Measurements from ENCODE around the gene OR8G1.

Gene OR8G1

DNA sequence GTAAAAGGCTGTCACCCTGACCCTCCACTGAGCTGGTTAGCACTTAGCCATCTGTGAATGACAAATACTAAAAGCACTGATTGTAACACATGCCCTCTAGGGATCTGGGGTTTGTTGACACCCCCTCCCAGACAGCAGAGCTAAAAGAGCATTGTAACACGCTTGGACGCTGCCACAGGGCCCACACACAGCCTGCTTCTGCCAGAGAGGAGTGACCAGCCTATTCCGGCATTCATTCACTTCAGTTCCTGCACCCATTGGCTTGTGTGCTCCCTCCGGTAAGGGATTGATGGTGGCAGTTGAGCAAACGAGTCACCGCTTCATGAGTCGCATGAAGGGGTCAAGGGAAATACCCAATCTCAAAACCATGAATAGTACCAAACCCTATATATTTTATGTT lies 42.0 kb upstream of the OR8G1 start:
- Histone ChIP-seq H3K27ac (no peak overlapping the region), H3K36me3 (replicated peaks) (no peaks in the 10 kb centered on the region), H3K27me3 (replicated peaks) (no peaks in the 10 kb centered on the region), H3K4me3 (ENCODE audit: low read depth, low read length) (no peak overlapping the region)
- no peak for TF ChIP-seq CTCF (IDR thresholded peaks at IDR 0.05; ENCODE audit: low read depth, low read length, missing control alignments)
- in situ Hi-C loops (cut with HindIII; ENCODE audit: low pct_ligation_motif_present, low sequenced_read_pairs): no loop called here
- no peak for DNase-seq

- no peak overlapping the region for H3K4me3 ChIP-seq (ENCODE audit: low read depth, low read length)
- DNase-seq: no peak
Observed at GRCh38 chr11:124199702-124200101, 41.2 kb upstream of the OR8G1 start.

DNA sequence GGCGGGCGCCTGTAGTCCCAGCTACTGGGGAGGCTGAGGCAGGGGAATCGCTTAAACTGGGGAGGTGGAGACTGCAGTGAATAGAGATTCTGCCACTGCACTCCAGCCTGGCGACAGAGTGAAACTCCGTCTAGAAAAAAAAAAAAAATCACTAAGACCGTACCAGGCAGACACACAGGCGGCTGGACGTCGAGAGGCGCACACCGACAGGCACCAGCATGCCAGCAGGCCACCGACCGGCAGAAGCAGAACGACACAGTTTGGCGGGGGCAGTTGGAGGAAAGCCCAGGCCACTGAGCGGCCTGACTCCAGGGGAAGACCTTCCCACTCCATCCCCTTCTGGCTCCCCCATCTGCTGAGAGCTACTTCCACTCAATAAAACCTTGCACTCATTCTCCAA lies 40.2 kb upstream of the OR8G1 start:
- no peaks in the 10 kb centered on the region for H3K36me3 ChIP-seq (replicated peaks)
- TF ChIP-seq CTCF (IDR thresholded peaks at IDR 0.05; ENCODE audit: low read depth, low read length, missing control alignments): no peak
- in situ Hi-C loops (cut with HindIII; ENCODE audit: low pct_ligation_motif_present, low sequenced_read_pairs): no loop called here
- no peak overlapping the region for H3K27ac ChIP-seq
- no peaks in the 10 kb centered on the region for H3K27me3 ChIP-seq (replicated peaks)
- DNase-seq: no peak
- no peak overlapping the region for H3K4me3 ChIP-seq (ENCODE audit: low read depth, low read length)

More at GRCh38 chr11:124199702-124200101, 41.2 kb upstream of the OR8G1 start:
- no peaks in the 10 kb centered on the region for H3K36me3 ChIP-seq (replicated peaks)
- in situ Hi-C loops (cut with HindIII; ENCODE audit: low pct_ligation_motif_present, low sequenced_read_pairs): no loop called here
- no peak overlapping the region for H3K27ac ChIP-seq
- H3K27me3 ChIP-seq (replicated peaks): no peaks in the 10 kb centered on the region
- TF ChIP-seq CTCF (IDR thresholded peaks at IDR 0.05; ENCODE audit: low read depth, low read length, missing control alignments): no peak

- no peak for TF ChIP-seq CTCF (IDR thresholded peaks at IDR 0.05; ENCODE audit: low read depth, low read length, missing control alignments)
Observed at GRCh38 chr11:124202951-124203350, 37.9 kb upstream of the OR8G1 start.

DNA sequence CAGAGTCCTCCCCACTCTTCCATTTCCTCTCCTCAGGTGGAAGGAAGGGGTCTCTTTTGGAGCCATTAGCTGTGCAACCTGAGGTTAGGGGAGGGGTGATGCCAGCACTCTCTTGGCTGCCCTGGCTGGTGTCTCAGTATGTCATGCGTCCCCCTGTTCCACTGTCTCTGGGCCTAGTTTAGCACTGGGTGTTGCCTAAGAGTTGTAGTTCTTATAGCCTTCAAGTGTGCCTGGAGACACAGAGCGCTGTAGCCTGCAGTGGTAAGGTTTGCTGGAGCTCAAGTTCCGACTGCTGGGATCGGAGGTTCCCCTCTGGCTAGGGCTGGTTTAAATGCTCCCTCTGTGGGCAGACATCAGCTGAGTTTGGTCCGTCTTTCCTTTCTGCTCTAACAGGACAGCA lies 36.9 kb upstream of the OR8G1 start:
- no peaks in the 10 kb centered on the region for H3K36me3 ChIP-seq (replicated peaks)
- no peak for DNase-seq
- no peak for TF ChIP-seq CTCF (IDR thresholded peaks at IDR 0.05; ENCODE audit: low read depth, low read length, missing control alignments)
- no peak overlapping the region for H3K4me3 ChIP-seq (ENCODE audit: low read depth, low read length)
- no peak overlapping the region for H3K27ac ChIP-seq
- H3K27me3 ChIP-seq (replicated peaks): no peaks in the 10 kb centered on the region
- in situ Hi-C loops (cut with HindIII; ENCODE audit: low pct_ligation_motif_present, low sequenced_read_pairs): no loop called here

More at GRCh38 chr11:124202951-124203350, 37.9 kb upstream of the OR8G1 start:
- H3K36me3 ChIP-seq (replicated peaks): no peaks in the 10 kb centered on the region
- no peak for DNase-seq
- in situ Hi-C loops (cut with HindIII; ENCODE audit: low pct_ligation_motif_present, low sequenced_read_pairs): no loop called here
- H3K27ac ChIP-seq: no peak overlapping the region
- no peak overlapping the region for H3K4me3 ChIP-seq (ENCODE audit: low read depth, low read length)
- H3K27me3 ChIP-seq (replicated peaks): no peaks in the 10 kb centered on the region

GRCh38 chr11:124207102-124207792 lies 33.6 kb upstream of the OR8G1 start:
- in situ Hi-C loops (cut with HindIII; ENCODE audit: low pct_ligation_motif_present, low sequenced_read_pairs): no loop called here
- Histone ChIP-seq H3K27ac (no peak overlapping the region), H3K36me3 (replicated peaks) (no peaks in the 10 kb centered on the region), H3K27me3 (replicated peaks) (no peaks in the 10 kb centered on the region), H3K4me3 (ENCODE audit: low read depth, low read length) (no peak overlapping the region)
- DNase-seq: no peak
- TF ChIP-seq CTCF (IDR thresholded peaks at IDR 0.05; ENCODE audit: low read depth, low read length, missing control alignments): no peak
